HepG2 (cell line): Measurements from ENCODE around the gene PTPRF. TPM values are rescaled to one million over a fixed set of nuclear protein-coding genes. Genes with fewer than 3 reads are reported as not detected.

ENCODE experiments used
- ATAC-seq: fragments of 200-7000 bp; cut with Tn5 transposase; 3 replicates; pipeline ENCODE4 v1.9.1; 2020; ENCODE audit warnings: mild to moderate bottlenecking, moderate library complexity
- BruUV-seq: library from RNA; stranded (reverse); fragments of 400-500 nt; replicated peaks from 2 replicates; lab custom pipeline; 2021; lab: Mats Ljungman, UMichigan
- CTCF ChIA-PET: fragments of 300-600 bp; formaldehyde crosslinking; extraction: SDS; loops from one replicate; lab custom pipeline; 2021; ENCODE audit warnings: low total read pairs, inconsistent platforms, low intra/inter-chr PET ratio; lab: Yijun Ruan, JAX
- POLR2A ChIA-PET: fragments of 350-600 bp; sonication (Branson Sonifier 250); formaldehyde crosslinking; loops from one replicate; lab custom pipeline; 2020; ENCODE audit warnings: antibody characterized with exemption, inconsistent platforms; lab: Yijun Ruan, JAX
- DNase-seq: peaks from one replicate; pipeline ENCODE4 v3.0.0-alpha.2; 2015; ENCODE audit warnings: low spot score
- FAIRE-seq: peaks from 3 replicates; lab custom pipeline; 2011; peaks lifted over from hg19 to GRCh38; lab: Jason Lieb, UNC
- H2AFZ ChIP-seq: one replicate; pipeline ENCODE4 v1.6.1; 2011; ENCODE audit warnings: low read length, inconsistent platforms
- H3K27ac ChIP-seq: fragments of 300-600 bp; 3 replicates; pipeline ENCODE4 v1.8.0; 2011; ENCODE audit warnings: mixed run types, mild to moderate bottlenecking, mixed read lengths, low read length, inconsistent platforms; ENCODE audit not compliant: insufficient read depth; ENCODE audit errors: extremely low read length
- H3K27me3 ChIP-seq, 2 experiments: fragments of 200-600 bp in 1 of 2; 2 replicates in 1 of 2; 3 replicates in 1 of 2; pipeline versions ENCODE4 v1.6.0 to v1.8.0; 2011; ENCODE audit warnings: low read length in 2 of 2, mild to moderate bottlenecking in 2 of 2, moderate library complexity in 2 of 2, inconsistent platforms in 1 of 2; ENCODE audit not compliant: insufficient read depth in 2 of 2, control insufficient read depth in 1 of 2
- H3K36me3 ChIP-seq, 2 experiments: fragments of 200-600 bp in 1 of 2; replicated peaks in 1 of 2; 2 replicates in 1 of 2; 3 replicates in 1 of 2; pipeline versions ENCODE4 v1.5.1 to v1.8.0; 2011; ENCODE audit warnings: low read length in 2 of 2, inconsistent platforms in 1 of 2; ENCODE audit not compliant: insufficient read depth in 2 of 2, control insufficient read depth in 1 of 2
- H3K4me1 ChIP-seq: 2 replicates; pipeline ENCODE4 v1.5.1; 2012; ENCODE audit warnings: low read length, inconsistent platforms; ENCODE audit not compliant: insufficient read depth
- H3K4me2 ChIP-seq: 2 replicates; pipeline ENCODE4 v1.6.0; 2011; ENCODE audit warnings: low read depth, low read length, inconsistent platforms
- H3K4me3 ChIP-seq, 3 experiments: fragments of 200-600 bp in 1 of 3; sonication (generic), shearing (Covaris generic) in 1 of 3; replicated peaks in 1 of 3; 2 replicates each; pipeline ENCODE4 v1.5.1; 2011 to 2016; ENCODE audit warnings: low read length in 3 of 3, inconsistent platforms in 2 of 3, low read depth in 2 of 3, mild to moderate bottlenecking in 2 of 3, control low read depth in 1 of 3, mixed read lengths in 1 of 3; ENCODE audit not compliant: insufficient read depth in 1 of 3
- H3K79me2 ChIP-seq: one replicate; pipeline ENCODE4 v1.6.1; 2011; ENCODE audit warnings: low read length, inconsistent platforms; ENCODE audit not compliant: insufficient read depth
- H3K9ac ChIP-seq: 2 replicates; pipeline ENCODE4 v1.6.0; 2011; ENCODE audit warnings: mild to moderate bottlenecking, low read depth, low read length, inconsistent platforms; ENCODE audit not compliant: insufficient read depth
- H3K9me3 ChIP-seq: 2 replicates; pipeline ENCODE4 v1.5.1; 2012; ENCODE audit warnings: mild to moderate bottlenecking, low read length
- H4K20me1 ChIP-seq: 2 replicates; pipeline ENCODE4 v1.6.0; 2011; ENCODE audit warnings: inconsistent platforms, mild to moderate bottlenecking, low read length, moderate library complexity; ENCODE audit not compliant: insufficient read depth
- AGO2 ChIP-seq: fragments of 200-400 bp; formaldehyde crosslinking; optimal IDR thresholded peaks from 2 replicates; pipeline ENCODE3; 2017; ENCODE audit warnings: mild to moderate bottlenecking, low read depth, low read length, moderate library complexity
- BATF2 ChIP-seq: sonication (generic); formaldehyde crosslinking; IDR thresholded peaks from 2 replicates; pipeline ENCODE4 v1.8.0; 2022; ENCODE audit warnings: mild to moderate bottlenecking, missing genetic modification reagents, moderate library complexity
- HCFC1 ChIP-seq: fragments of 150-350 bp; IDR thresholded peaks from 2 replicates; pipeline ENCODE4 v1.6.1; 2014; ENCODE audit warnings: low read depth, low read length
- ISX ChIP-seq: sonication (generic); formaldehyde crosslinking; conservative IDR thresholded peaks from 2 replicates; pipeline ENCODE4 v1.5.0; 2020; ENCODE audit warnings: missing genetic modification reagents
- KAT2B ChIP-seq: fragments of 150-350 bp; IDR thresholded peaks from 2 replicates; pipeline ENCODE4 v1.6.1; 2014; ENCODE audit warnings: low read depth, low read length, borderline replicate concordance
- ZGPAT ChIP-seq: IDR thresholded peaks from 2 replicates; pipeline ENCODE4 v1.6.1; 2016; ENCODE audit warnings: mild to moderate bottlenecking
- ZNF180 ChIP-seq: sonication (generic); formaldehyde crosslinking; IDR thresholded peaks from 2 replicates; pipeline ENCODE4 v1.4.0; 2020; ENCODE audit warnings: low read depth, missing genetic modification reagents, borderline replicate concordance
- WGBS: methylation state at CpG from one replicate; pipeline ENCODE4 v1.1.6; 2017; ENCODE audit warnings: low lambda C conversion rate; 5-methylcytosine and 5-hydroxymethylcytosine counted together
- in situ Hi-C: cut with HindIII; loops from 2 replicates; pipeline ENCODE4 v1.10.0; 2017; ENCODE audit warnings: low pct_unique_long_range_greater_than_20kb; ENCODE audit not compliant: extremely low pct_ligation_motif_present
- intact Hi-C: fragments of 100-400 bp; cut with micrococcal nuclease; formaldehyde crosslinking; loops from one replicate; pipeline ENCODE4 v1.10.0; 2022; ENCODE audit not compliant: unreplicated experiment
- polyA plus RNA-seq, 8 experiments: library from polyadenylated mRNA; depleted of rRNA in 3 of 8; stranded (reverse) in 7 of 8; unstranded in 1 of 8; fragments of >200 nt; fragmentation: Illumina TruSeq in 4 of 8; extraction: Trizol in 4 of 8; gene quantifications; 2 replicates each; pipeline versions ENCODE4 v1.2.1 to v1.2.3, GENCODE V29; 2011 to 2016; ENCODE audit warnings: low read depth in 4 of 8, missing spikeins in 1 of 8, mixed read lengths in 1 of 8; ENCODE audit not compliant: insufficient read depth in 1 of 8
- total RNA-seq, 5 experiments: library from RNA; depleted of rRNA; stranded (reverse); fragments of >200 nt; fragmentation: Illumina TruSeq; extraction: Trizol; gene quantifications; 2 replicates each; pipeline ENCODE4 v1.2.3, GENCODE V29; 2016; ENCODE audit warnings: low read depth in 1 of 5
- TF ChIP-seq, protein P1 (sequence below): fragments of 450-650 bp; IDR thresholded peaks from 2 replicates; pipeline ENCODE4 v1.6.1; 2016
- TF ChIP-seq, protein P2 (sequence below): sonication (generic); formaldehyde crosslinking; conservative IDR thresholded peaks from 2 replicates; pipeline ENCODE4 v1.4.0; 2020; ENCODE audit warnings: missing genetic modification reagents

PTPRF gene
- total and polyA plus RNA-seq, 2 of the 13 experiments (the other 11 are each of a cell fraction or from before 2014, with no cell fraction given): 55.9 to 167 TPM

- H3K36me3 ChIP-seq: peaks cover 38 to 61% of the 10 kb centered on the region in 2 experiments
- intact Hi-C loops (no loop called here), in situ Hi-C loops (no loop called here)
- H3K9me3 ChIP-seq: no peaks in the 10 kb centered on the region
- FAIRE-seq (no peak), ATAC-seq (no peak), DNase-seq (no peak)
- H3K27ac ChIP-seq: no peak overlapping the region
- TF ChIP-seq AGO2: peak; percentile 50
- TF ChIP-seq, protein P1, sequence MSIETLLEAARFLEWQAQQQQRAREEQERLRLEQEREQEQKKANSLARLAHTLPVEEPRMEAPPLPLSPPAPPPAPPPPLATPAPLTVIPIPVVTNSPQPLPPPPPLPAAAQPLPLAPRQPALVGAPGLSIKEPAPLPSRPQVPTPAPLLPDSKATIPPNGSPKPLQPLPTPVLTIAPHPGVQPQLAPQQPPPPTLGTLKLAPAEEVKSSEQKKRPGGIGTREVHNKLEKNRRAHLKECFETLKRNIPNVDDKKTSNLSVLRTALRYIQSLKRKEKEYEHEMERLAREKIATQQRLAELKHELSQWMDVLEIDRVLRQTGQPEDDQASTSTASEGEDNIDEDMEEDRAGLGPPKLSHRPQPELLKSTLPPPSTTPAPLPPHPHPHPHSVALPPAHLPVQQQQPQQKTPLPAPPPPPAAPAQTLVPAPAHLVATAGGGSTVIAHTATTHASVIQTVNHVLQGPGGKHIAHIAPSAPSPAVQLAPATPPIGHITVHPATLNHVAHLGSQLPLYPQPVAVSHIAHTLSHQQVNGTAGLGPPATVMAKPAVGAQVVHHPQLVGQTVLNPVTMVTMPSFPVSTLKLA: no peak
- TF ChIP-seq, protein P2, sequence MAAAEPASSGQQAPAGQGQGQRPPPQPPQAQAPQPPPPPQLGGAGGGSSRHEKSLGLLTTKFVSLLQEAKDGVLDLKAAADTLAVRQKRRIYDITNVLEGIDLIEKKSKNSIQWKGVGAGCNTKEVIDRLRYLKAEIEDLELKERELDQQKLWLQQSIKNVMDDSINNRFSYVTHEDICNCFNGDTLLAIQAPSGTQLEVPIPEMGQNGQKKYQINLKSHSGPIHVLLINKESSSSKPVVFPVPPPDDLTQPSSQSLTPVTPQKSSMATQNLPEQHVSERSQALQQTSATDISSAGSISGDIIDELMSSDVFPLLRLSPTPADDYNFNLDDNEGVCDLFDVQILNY (CRISPR knock-in tag): no peak
- H3K27me3 ChIP-seq: no peaks in the 10 kb centered on the region
- H3K9ac ChIP-seq: no peak overlapping the region
- no peak overlapping the region for H3K4me2 ChIP-seq
- no peak overlapping the region for H3K4me3 ChIP-seq
- H2AFZ ChIP-seq: no peak overlapping the region
- ChIA-PET CTCF (no interaction called here), POLR2A (no interaction called here)
- H3K4me1 ChIP-seq: no peaks in the 10 kb centered on the region
- no peaks in the 10 kb centered on the region for H4K20me1 ChIP-seq
- WGBS: 98% methylated on average over 9 of the region's 18 CpGs
- BruUV-seq: no TSS peak
- no peaks in the 10 kb centered on the region for H3K79me2 ChIP-seq
Measured at GRCh38 chr1:43621861-43622260, 91.2 kb downstream of the PTPRF start.

GRCh38 chr1:43622471-43622870 is 91.8 kb downstream of the PTPRF start:
- ATAC-seq: no peak
- H4K20me1 ChIP-seq: no peaks in the 10 kb centered on the region
- 90% methylated on average over 10 of the region's 10 CpGs for WGBS
- no peaks in the 10 kb centered on the region for H3K27me3 ChIP-seq
- H3K79me2 ChIP-seq: no peaks in the 10 kb centered on the region
- no TSS peak for BruUV-seq
- ChIA-PET CTCF (no interaction called here), POLR2A (interaction anchor here (1.3 kb wide), 1 partner anchor 27 kb away, joined by 4 read pairs; the partner anchor contains the start of gene KDM4A)
- no peak for DNase-seq
- H3K4me1 ChIP-seq: no peaks in the 10 kb centered on the region
- H3K27ac ChIP-seq: no peak overlapping the region
- no peak overlapping the region for H2AFZ ChIP-seq
- intact Hi-C loops: no loop called here
- TF ChIP-seq HCFC1 (no peak), ZNF180 (CRISPR knock-in tag) (no peak), BATF2 (no peak), KAT2B (no peak), ISX (CRISPR knock-in tag) (no peak), ZGPAT (CRISPR knock-in tag) (no peak)
- TF ChIP-seq, all 625 proteins: peak for 0
- no peak for FAIRE-seq
- Histone ChIP-seq H3K4me3 (no peak overlapping the region), H3K36me3 (peaks cover 32 to 55% of the 10 kb centered on the region in 2 experiments), H3K4me2 (no peak overlapping the region), H3K9ac (no peak overlapping the region), H3K9me3 (no peaks in the 10 kb centered on the region)
- in situ Hi-C loops: no loop called here
